ENCODE measurements around the gene INPP5D. TPM values are rescaled to one million over a fixed set of nuclear protein-coding genes. Genes with fewer than 3 reads are reported as not detected.

INPP5D gene
- total RNA-seq, 1 experiment from 2014 or later, result 0.74 TPM

- H4K20me1 ChIP-seq (ENCODE audit: insufficient read depth), result no peaks in the 10 kb centered on the region
- no peaks in the 10 kb centered on the region for H3K36me3 ChIP-seq (ENCODE audit: low read depth)
- no peak for TF ChIP-seq EZH2 (IDR thresholded peaks at IDR 0.05; ENCODE audit: low read depth)
- no peak for TF ChIP-seq CTCF (conservative IDR thresholded peaks at IDR 0.05)
- no peak overlapping the region for H3K4me3 ChIP-seq
- no peaks in the 10 kb centered on the region for H3K27me3 ChIP-seq (ENCODE audit: insufficient read depth, low read depth)
- no peak overlapping the region for H3K27ac ChIP-seq
- H3K9me3 ChIP-seq (ENCODE audit: insufficient read depth, low read depth), result no peaks in the 10 kb centered on the region
- BruUV-seq (replicated peaks), result no TSS peak
- intact Hi-C loops (cut with micrococcal nuclease; ENCODE audit: unreplicated experiment), result no loop called here
- no peak for DNase-seq
- ChIA-PET POLR2A (ENCODE audit: unreplicated experiment) (no interaction called here), CTCF (no interaction called here)
- H3K9me2 ChIP-seq (ENCODE audit: insufficient read depth), result no peaks in the 10 kb centered on the region
- no peaks in the 10 kb centered on the region for H3K79me2 ChIP-seq (ENCODE audit: low read depth)
- H3K4me2 ChIP-seq, result no peak overlapping the region
- H3F3A ChIP-seq (ENCODE audit: insufficient read depth, low read depth), result no peaks in the 10 kb centered on the region
- H3K4me1 ChIP-seq (replicated peaks; ENCODE audit: insufficient read depth), result no peaks in the 10 kb centered on the region
- H2AFZ ChIP-seq, result no peak overlapping the region
Measured at GRCh38 chr2:233011702-233012131, 48.4 kb upstream of the INPP5D start.

- Histone ChIP-seq H3K4me3 (no peak overlapping the region), H2AFZ (no peak overlapping the region), H3K9me3 (ENCODE audit: insufficient read depth, low read depth) (no peaks in the 10 kb centered on the region), H3F3A (ENCODE audit: insufficient read depth, low read depth) (no peaks in the 10 kb centered on the region), H4K20me1 (ENCODE audit: insufficient read depth) (no peaks in the 10 kb centered on the region), H3K4me1 (replicated peaks; ENCODE audit: insufficient read depth) (no peaks in the 10 kb centered on the region), H3K79me2 (ENCODE audit: low read depth) (no peaks in the 10 kb centered on the region), H3K27ac (no peak overlapping the region), H3K27me3 (ENCODE audit: insufficient read depth, low read depth) (no peaks in the 10 kb centered on the region), H3K4me2 (no peak overlapping the region), H3K9me2 (ENCODE audit: insufficient read depth) (no peaks in the 10 kb centered on the region), H3K36me3 (ENCODE audit: low read depth) (no peaks in the 10 kb centered on the region)
- TF ChIP-seq EZH2 (IDR thresholded peaks at IDR 0.05; ENCODE audit: low read depth) (no peak), CTCF (conservative IDR thresholded peaks at IDR 0.05) (no peak)
- DNase-seq, result no peak
- ChIA-PET CTCF (interaction anchor here (0.6 kb wide), 1 partner anchor 63 kb away, joined by 3 read pairs; no protein-coding TSS in a partner anchor), POLR2A (ENCODE audit: unreplicated experiment) (no interaction called here)
- intact Hi-C loops (cut with micrococcal nuclease; ENCODE audit: unreplicated experiment), result no loop called here
- BruUV-seq (replicated peaks), result no TSS peak
Measured at GRCh38 chr2:233012301-233012971, 47.7 kb upstream of the INPP5D start.

- Histone ChIP-seq H3F3A (ENCODE audit: insufficient read depth, low read depth) (no peaks in the 10 kb centered on the region), H4K20me1 (ENCODE audit: insufficient read depth) (no peaks in the 10 kb centered on the region), H3K27me3 (ENCODE audit: insufficient read depth, low read depth) (no peaks in the 10 kb centered on the region), H3K4me2 (no peak within 1 kb of the TSS), H3K9me2 (ENCODE audit: insufficient read depth) (no peaks in the 10 kb centered on the region), H3K79me2 (ENCODE audit: low read depth) (no peaks in the 10 kb centered on the region), H3K4me3 (no peak within 1 kb of the TSS), H2AFZ (no peak within 1 kb of the TSS), H3K27ac (no peak within 1 kb of the TSS), H3K4me1 (replicated peaks; ENCODE audit: insufficient read depth) (no peaks in the 10 kb centered on the region), H3K36me3 (ENCODE audit: low read depth) (no peaks in the 10 kb centered on the region), H3K9me3 (ENCODE audit: insufficient read depth, low read depth) (no peaks in the 10 kb centered on the region)
- no peak for TF ChIP-seq EZH2 (IDR thresholded peaks at IDR 0.05; ENCODE audit: low read depth)
- TF ChIP-seq CTCF (conservative IDR thresholded peaks at IDR 0.05), result no peak
- intact Hi-C loops (cut with micrococcal nuclease; ENCODE audit: unreplicated experiment), result no loop called here
- no TSS peak for BruUV-seq (replicated peaks)
- POLR2A ChIA-PET (ENCODE audit: unreplicated experiment), result no interaction called here
- CTCF ChIA-PET, result interaction anchor here (0.6 kb wide), 1 partner anchor 63 kb away, joined by 3 read pairs; no protein-coding TSS in a partner anchor
- no peak for DNase-seq
Measured at GRCh38 chr2:233013027-233013461, 47.1 kb upstream of the INPP5D start, which contains the start of gene NGEF. Gene NGEF (minus strand): TSS chr2:233013256. CDS start chr2:232974890, 38,366 bp downstream.

Data from PC-9 (cell line).